ENCODE data around the gene CDKAL1. TPM values are rescaled to one million over a fixed set of nuclear protein-coding genes. Genes with fewer than 3 reads are reported as not detected.

CDKAL1 gene
- total RNA-seq, 3 donors from 2014 or later: 13.0 to 27.2 (median 18.0) TPM

DNA sequence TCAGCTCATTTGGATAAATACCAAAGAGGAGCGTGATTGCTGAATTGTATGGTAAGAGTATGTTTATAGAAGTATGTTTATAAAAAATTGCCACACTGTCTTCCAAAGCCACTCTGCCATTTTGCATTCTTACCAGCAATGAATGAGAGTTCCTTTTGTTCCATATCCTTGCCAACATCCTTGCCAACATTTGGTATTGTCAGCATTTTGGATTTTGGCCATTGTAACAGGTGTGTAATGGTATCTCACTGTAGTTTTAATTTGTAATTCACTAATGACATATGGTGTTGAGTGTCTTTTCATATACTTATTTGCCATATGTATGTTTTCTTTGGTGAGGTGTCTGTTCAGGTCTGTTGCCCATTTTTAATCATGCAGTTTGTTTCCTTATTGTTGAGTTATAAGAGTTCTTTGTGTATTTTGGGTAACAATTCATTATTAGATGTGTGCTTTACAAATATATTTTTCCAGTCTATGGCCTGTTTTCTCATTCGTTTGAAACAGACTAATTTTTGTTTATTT, 539.1 kb downstream of the CDKAL1 start:
- Histone ChIP-seq H3K9me3 (no peaks in the 10 kb centered on the region), H3K36me3 (no peaks in the 10 kb centered on the region), H3K4me3 (no peak overlapping the region), H3K27me3 (no peaks in the 10 kb centered on the region), H3K4me1 (no peaks in the 10 kb centered on the region), H3K27ac (no peak overlapping the region)
- intact Hi-C loops (cut with DNase I; ENCODE audit: low total_unique reads): no loop called here
- no peak for DNase-seq (ENCODE audit: low spot score in 2 of 2)
- TF ChIP-seq POLR2AphosphoS5 (IDR thresholded peaks at IDR 0.05) (no peak), POLR2A (IDR thresholded peaks at IDR 0.05) (no peak)
- TF ChIP-seq, protein P1, sequence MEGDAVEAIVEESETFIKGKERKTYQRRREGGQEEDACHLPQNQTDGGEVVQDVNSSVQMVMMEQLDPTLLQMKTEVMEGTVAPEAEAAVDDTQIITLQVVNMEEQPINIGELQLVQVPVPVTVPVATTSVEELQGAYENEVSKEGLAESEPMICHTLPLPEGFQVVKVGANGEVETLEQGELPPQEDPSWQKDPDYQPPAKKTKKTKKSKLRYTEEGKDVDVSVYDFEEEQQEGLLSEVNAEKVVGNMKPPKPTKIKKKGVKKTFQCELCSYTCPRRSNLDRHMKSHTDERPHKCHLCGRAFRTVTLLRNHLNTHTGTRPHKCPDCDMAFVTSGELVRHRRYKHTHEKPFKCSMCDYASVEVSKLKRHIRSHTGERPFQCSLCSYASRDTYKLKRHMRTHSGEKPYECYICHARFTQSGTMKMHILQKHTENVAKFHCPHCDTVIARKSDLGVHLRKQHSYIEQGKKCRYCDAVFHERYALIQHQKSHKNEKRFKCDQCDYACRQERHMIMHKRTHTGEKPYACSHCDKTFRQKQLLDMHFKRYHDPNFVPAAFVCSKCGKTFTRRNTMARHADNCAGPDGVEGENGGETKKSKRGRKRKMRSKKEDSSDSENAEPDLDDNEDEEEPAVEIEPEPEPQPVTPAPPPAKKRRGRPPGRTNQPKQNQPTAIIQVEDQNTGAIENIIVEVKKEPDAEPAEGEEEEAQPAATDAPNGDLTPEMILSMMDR (IDR thresholded peaks at IDR 0.05): no peak

GRCh38 chr6:21074484-21074883, 540.2 kb downstream of the CDKAL1 start:
- no peak overlapping the region for H3K4me3 ChIP-seq
- DNase-seq (ENCODE audit: low spot score in 2 of 2): no peak
- no peaks in the 10 kb centered on the region for H3K27me3 ChIP-seq
- H3K4me1 ChIP-seq: no peaks in the 10 kb centered on the region
- intact Hi-C loops (cut with DNase I; ENCODE audit: low total_unique reads): no loop called here
- H3K36me3 ChIP-seq: no peaks in the 10 kb centered on the region
- TF ChIP-seq POLR2AphosphoS5 (IDR thresholded peaks at IDR 0.05) (no peak), POLR2A (IDR thresholded peaks at IDR 0.05) (no peak)
- TF ChIP-seq, protein P1 (IDR thresholded peaks at IDR 0.05): no peak
- H3K9me3 ChIP-seq: no peaks in the 10 kb centered on the region
- H3K27ac ChIP-seq: no peak overlapping the region

DNA sequence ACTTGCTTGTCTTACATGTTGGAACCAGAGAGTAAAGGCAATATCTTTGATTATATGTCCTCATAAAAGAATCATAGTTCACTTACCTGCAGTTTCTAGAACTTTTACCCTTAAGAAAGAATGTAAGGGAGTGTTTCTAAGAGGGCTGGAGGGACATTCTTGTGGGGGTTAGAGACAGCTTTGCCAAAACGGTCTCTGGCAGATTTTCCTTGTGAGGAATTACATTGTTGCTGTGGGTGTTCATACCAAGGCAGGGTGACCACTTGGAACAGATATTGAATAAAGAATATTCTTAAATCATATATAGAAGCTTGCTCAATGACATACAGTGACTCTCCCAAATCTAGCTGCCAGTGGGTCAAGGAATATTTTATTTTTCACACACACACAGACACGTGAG, 541.7 kb downstream of the CDKAL1 start:
- DNase-seq (ENCODE audit: low spot score in 2 of 2): peak in 1 of 2 donors; percentile 28
- Histone ChIP-seq H3K4me3 (no peak overlapping the region), H3K4me1 (no peaks in the 10 kb centered on the region), H3K36me3 (no peaks in the 10 kb centered on the region), H3K27me3 (no peaks in the 10 kb centered on the region), H3K9me3 (no peaks in the 10 kb centered on the region), H3K27ac (no peak overlapping the region)
- intact Hi-C loops (cut with DNase I; ENCODE audit: low total_unique reads): no loop called here
- TF ChIP-seq POLR2A (IDR thresholded peaks at IDR 0.05) (no peak), POLR2AphosphoS5 (IDR thresholded peaks at IDR 0.05) (no peak)
- TF ChIP-seq, protein P1 (IDR thresholded peaks at IDR 0.05): no peak

DNA sequence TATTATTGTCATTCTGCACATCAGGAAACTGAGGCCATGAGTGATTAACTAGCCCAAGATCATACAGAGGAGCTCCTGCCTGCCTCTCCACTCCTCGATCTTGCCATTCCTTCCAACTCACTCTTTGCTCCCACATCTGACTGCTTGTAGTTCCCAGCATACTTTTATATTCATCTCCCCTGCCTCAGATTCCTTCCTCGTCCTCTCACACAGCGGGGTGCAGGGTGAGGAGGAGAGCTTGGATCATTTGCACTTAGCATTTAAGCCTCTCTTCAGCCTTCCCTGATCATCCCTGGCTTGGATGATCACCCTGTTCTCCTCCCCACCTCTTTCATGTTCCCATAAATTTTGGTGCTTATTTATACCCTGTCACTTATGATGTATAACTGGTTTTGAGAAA, 544.2 kb downstream of the CDKAL1 start:
- H3K9me3 ChIP-seq: no peaks in the 10 kb centered on the region
- no peaks in the 10 kb centered on the region for H3K36me3 ChIP-seq
- no peaks in the 10 kb centered on the region for H3K4me1 ChIP-seq
- DNase-seq (ENCODE audit: low spot score in 2 of 2): no peak
- H3K27ac ChIP-seq: no peak overlapping the region
- H3K27me3 ChIP-seq: no peaks in the 10 kb centered on the region
- intact Hi-C loops (cut with DNase I; ENCODE audit: low total_unique reads): no loop called here
- TF ChIP-seq POLR2AphosphoS5 (IDR thresholded peaks at IDR 0.05): no peak
- TF ChIP-seq, protein P1 (IDR thresholded peaks at IDR 0.05): no peak
- TF ChIP-seq POLR2A (IDR thresholded peaks at IDR 0.05): no peak
- no peak overlapping the region for H3K4me3 ChIP-seq

GRCh38 chr6:21079468-21080048, 545.3 kb downstream of the CDKAL1 start:
- Histone ChIP-seq H3K27me3 (no peaks in the 10 kb centered on the region), H3K4me3 (no peak overlapping the region), H3K9me3 (no peaks in the 10 kb centered on the region), H3K27ac (peak overlapping the region in 1 of 2 donors; percentile 17), H3K4me1 (no peaks in the 10 kb centered on the region), H3K36me3 (no peaks in the 10 kb centered on the region)
- no peak for TF ChIP-seq POLR2AphosphoS5 (IDR thresholded peaks at IDR 0.05)
- TF ChIP-seq, protein P1 (IDR thresholded peaks at IDR 0.05): no peak
- no peak for TF ChIP-seq POLR2A (IDR thresholded peaks at IDR 0.05)
- intact Hi-C loops (cut with DNase I; ENCODE audit: low total_unique reads): no loop called here
- DNase-seq (ENCODE audit: low spot score in 2 of 2): no peak
